Measurements from ENCODE around the gene CHRNA3. TPM values are rescaled to one million over a fixed set of nuclear protein-coding genes. Genes with fewer than 3 reads are reported as not detected.

The CHRNA3 gene
- total RNA-seq, 1 experiment from 2014 or later, result not detected

- POLR2A ChIA-PET, result no interaction called here
- no peak for ATAC-seq
- H4K20me1 ChIP-seq (ENCODE audit: insufficient read depth), result no peaks in the 10 kb centered on the region
- RAD21 ChIA-PET (ENCODE audit: low non-redundant PET in 1 of 2, low total read pairs in 2 of 2, uncharacterized antibody in 2 of 2, unreplicated experiment in 2 of 2), result interaction anchor here in 1 of 2 experiments (1.1 kb wide), 1 partner anchor 104 kb away, joined by 3 read pairs; no protein-coding TSS in a partner anchor
- no peak overlapping the region for H3K9ac ChIP-seq (ENCODE audit: low read length)
- H3K4me1 ChIP-seq (ENCODE audit: control insufficient read depth in 1 of 2, insufficient read depth in 2 of 2, low read length in 2 of 2), result no peaks in the 10 kb centered on the region
- no peaks in the 10 kb centered on the region for H3K9me2 ChIP-seq (ENCODE audit: insufficient read depth)
- H3K27ac ChIP-seq (ENCODE audit: low read depth, low read length), result no peak overlapping the region
- BruUV-seq (replicated peaks), result no TSS peak
- no peaks in the 10 kb centered on the region; a peak in 1 of 4 replicates for H3K36me3 ChIP-seq (ENCODE audit: control insufficient read depth in 1 of 2, insufficient read depth in 2 of 2, low read length in 2 of 2)
- no peaks in the 10 kb centered on the region for H3K79me2 ChIP-seq (ENCODE audit: insufficient read depth, low read length)
- DNase-seq (ENCODE audit: low read depth, low spot score), result no peak
- intact Hi-C loops (cut with micrococcal nuclease), result no loop called here
- no peak overlapping the region for H2AFZ ChIP-seq (ENCODE audit: low read depth, low read length, poor library complexity, severe bottlenecking)
- H3K4me3 ChIP-seq (replicated peaks in 1 of 2; ENCODE audit: low read depth in 1 of 2, low read length in 2 of 2), result no peak overlapping the region
- TF ChIP-seq ZNF274 (IDR thresholded peaks at IDR 0.05; ENCODE audit: low read depth, low read length) (no peak), POLR2AphosphoS5 (IDR thresholded peaks at IDR 0.05; ENCODE audit: low read depth, low read length) (no peak), SRF (IDR thresholded peaks at IDR 0.05; ENCODE audit: low read depth) (no peak), CBX3 (IDR thresholded peaks at IDR 0.05; ENCODE audit: low read depth) (no peak), ELF1 (IDR thresholded peaks at IDR 0.05; ENCODE audit: borderline replicate concordance, low read depth) (no peak), YY1 (IDR thresholded peaks at IDR 0.05; ENCODE audit: extremely low read depth, insufficient replicate concordance, low read depth, low read length) (no peak), RAD21 (IDR thresholded peaks at IDR 0.05; ENCODE audit: low read depth) (no peak)
- H3K9me3 ChIP-seq (ENCODE audit: control insufficient read depth in 1 of 2, insufficient read depth in 1 of 2, low read depth in 1 of 2, low read length in 2 of 2), result no peaks in the 10 kb centered on the region
- H3K27me3 ChIP-seq (ENCODE audit: insufficient read depth, low read length), result no peaks in the 10 kb centered on the region
- no peak overlapping the region for H3K4me2 ChIP-seq (ENCODE audit: low read length)
- CTCF ChIA-PET, result no interaction called here
Observed at GRCh38 chr15:78605201-78605600, 15.6 kb downstream of the CHRNA3 start.

- Histone ChIP-seq H3K9ac (ENCODE audit: low read length) (no peak overlapping the region), H3K36me3 (ENCODE audit: control insufficient read depth in 1 of 2, insufficient read depth in 2 of 2, low read length in 2 of 2) (no peaks in the 10 kb centered on the region; a peak in 1 of 4 replicates), H3K27me3 (ENCODE audit: insufficient read depth, low read length) (no peaks in the 10 kb centered on the region), H3K4me1 (ENCODE audit: control insufficient read depth in 1 of 2, insufficient read depth in 2 of 2, low read length in 2 of 2) (no peaks in the 10 kb centered on the region), H3K9me2 (ENCODE audit: insufficient read depth) (no peaks in the 10 kb centered on the region), H3K27ac (ENCODE audit: low read depth, low read length) (no peak overlapping the region), H3K4me3 (replicated peaks in 1 of 2; ENCODE audit: low read depth in 1 of 2, low read length in 2 of 2) (no peak overlapping the region), H3K9me3 (ENCODE audit: control insufficient read depth in 1 of 2, insufficient read depth in 1 of 2, low read depth in 1 of 2, low read length in 2 of 2) (no peaks in the 10 kb centered on the region), H3K4me2 (ENCODE audit: low read length) (no peak overlapping the region), H2AFZ (ENCODE audit: low read depth, low read length, poor library complexity, severe bottlenecking) (no peak overlapping the region), H3K79me2 (ENCODE audit: insufficient read depth, low read length) (no peaks in the 10 kb centered on the region), H4K20me1 (ENCODE audit: insufficient read depth) (no peaks in the 10 kb centered on the region)
- CTCF ChIA-PET, result no interaction called here
- ATAC-seq (no peak), DNase-seq (ENCODE audit: low read depth, low spot score) (no peak)
- POLR2A ChIA-PET, result no interaction called here
- intact Hi-C loops (cut with micrococcal nuclease), result no loop called here
- no TSS peak for BruUV-seq (replicated peaks)
- no peak for TF ChIP-seq FOSL1 (IDR thresholded peaks at IDR 0.05; ENCODE audit: low read depth)
- no peak for TF ChIP-seq EZH2phosphoT487 (IDR thresholded peaks at IDR 0.05; ENCODE audit: borderline replicate concordance)
- RAD21 ChIA-PET (ENCODE audit: low non-redundant PET in 1 of 2, low total read pairs in 2 of 2, uncharacterized antibody in 2 of 2, unreplicated experiment in 2 of 2), result no interaction called here
Observed at GRCh38 chr15:78604420-78604819, 16.4 kb downstream of the CHRNA3 start.

Measured in HCT116 (cell line).